Neural crest cell (in vitro differentiated cells): Measurements from ENCODE around the gene WDR48. TPM values are rescaled to one million over a fixed set of nuclear protein-coding genes. Genes with fewer than 3 reads are reported as not detected.

Experiments used
- DNase-seq: peaks from one replicate; pipeline ENCODE4 v3.0.0; 2021; ENCODE audit warnings: low read depth, mixed read lengths, low spot score
- H3K27ac Mint-ChIP-seq: one replicate; pipeline ENCODE4 v1.8.0; 2021; ENCODE audit warnings: mild to moderate bottlenecking, mixed read lengths; ENCODE audit not compliant: unreplicated experiment
- H3K27me3 Mint-ChIP-seq: 2 replicates; pipeline ENCODE4 v1.8.0; 2021; ENCODE audit warnings: low read depth, mild to moderate bottlenecking, mixed read lengths
- H3K36me3 Mint-ChIP-seq: 2 replicates; pipeline ENCODE4 v1.8.0; 2021; ENCODE audit warnings: low read depth, mild to moderate bottlenecking, mixed read lengths
- H3K4me1 Mint-ChIP-seq: 2 replicates; pipeline ENCODE4 v1.8.0; 2021; ENCODE audit warnings: mixed read lengths
- H3K4me3 Mint-ChIP-seq: one replicate; pipeline ENCODE4 v1.8.0; 2021; ENCODE audit warnings: mild to moderate bottlenecking, mixed read lengths
- H3K9me3 Mint-ChIP-seq: 2 replicates; pipeline ENCODE4 v1.8.0; 2021; ENCODE audit warnings: mixed read lengths
- CTCF ChIP-seq: fragments of 200-600 bp; sonication (generic); conservative IDR thresholded peaks from 2 replicates; pipeline ENCODE4 v1.5.0; 2021; ENCODE audit warnings: antibody characterized with exemption, mild to moderate bottlenecking
- total RNA-seq: library from RNA; stranded (reverse); gene quantifications from 2 replicates; pipeline ENCODE4 v1.2.1, GENCODE V29; 2021

Gene WDR48
- total RNA-seq, 1 donor from 2014 or later = 44.7 TPM

GRCh38 chr3:39106281-39106811 is 54.5 kb downstream of the WDR48 start:
- Mint-ChIP-seq H3K9me3 (no peaks in the 10 kb centered on the region), H3K27ac (peak overlapping the region; percentile 95), H3K27me3 (no peaks in the 10 kb centered on the region), H3K4me3 (peak overlapping the region; percentile 89), H3K4me1 (peaks cover 41% of the 10 kb centered on the region), H3K36me3 (no peaks in the 10 kb centered on the region)
- DNase-seq = no peak
- TF ChIP-seq CTCF = no peak

GRCh38 chr3:39106851-39107387 is 55.1 kb downstream of the WDR48 start:
- no peak for TF ChIP-seq CTCF
- H3K9me3 Mint-ChIP-seq = no peaks in the 10 kb centered on the region
- H3K4me1 Mint-ChIP-seq = peaks cover 41% of the 10 kb centered on the region
- H3K4me3 Mint-ChIP-seq = peak overlapping the region; percentile 89
- no peaks in the 10 kb centered on the region for H3K36me3 Mint-ChIP-seq
- H3K27ac Mint-ChIP-seq = peak overlapping the region; percentile 95
- DNase-seq = peak; percentile 41
- no peaks in the 10 kb centered on the region for H3K27me3 Mint-ChIP-seq

GRCh38 chr3:39107388-39108199 is 55.8 kb downstream of the WDR48 start, which contains the start of the genes GORASP1 and TTC21A:
GORASP1 (minus strand) TSS chr3:39107627; CDS start chr3:39107541, 86 bp downstream.
TTC21A (plus strand) TSS chr3:39107680; CDS start chr3:39107838, 158 bp downstream.
- Mint-ChIP-seq H3K4me1 (peaks cover 41% of the 10 kb centered on the region), H3K27ac (peak within 1 kb of the TSS; percentile 96), H3K9me3 (no peaks in the 10 kb centered on the region), H3K27me3 (no peaks in the 10 kb centered on the region), H3K36me3 (no peaks in the 10 kb centered on the region), H3K4me3 (peak within 1 kb of the TSS; percentile 98)
- DNase-seq = peak; percentile 71
- no peak for TF ChIP-seq CTCF

GRCh38 chr3:39108200-39108710 is 56.4 kb downstream of the WDR48 start:
- H3K27me3 Mint-ChIP-seq = no peaks in the 10 kb centered on the region

More at GRCh38 chr3:39108200-39108710, 56.4 kb downstream of the WDR48 start:
- no peaks in the 10 kb centered on the region for H3K9me3 Mint-ChIP-seq
- no peak for TF ChIP-seq CTCF
- peaks cover 41% of the 10 kb centered on the region for H3K4me1 Mint-ChIP-seq
- H3K4me3 Mint-ChIP-seq = peak overlapping the region; percentile 98
- DNase-seq = no peak
- no peaks in the 10 kb centered on the region for H3K36me3 Mint-ChIP-seq
- peak overlapping the region; percentile 96 for H3K27ac Mint-ChIP-seq
